HG02588 (cell line): ENCODE measurements around the gene KCNH1.

Experiments
- ATAC-seq: cut with Tn5 transposase; IDR thresholded peaks from one replicate; pipeline ENCODE4 v1.9.1; 2021; ENCODE audit warnings: mild to moderate bottlenecking, moderate library complexity; ENCODE audit not compliant: unreplicated experiment

KCNH1 gene

GRCh38 chr1:210817385-210818275 is 316.3 kb downstream of the KCNH1 start:
- no peak for ATAC-seq

GRCh38 chr1:210815641-210816550 is 318.1 kb downstream of the KCNH1 start:
- ATAC-seq: no peak

GRCh38 chr1:210814382-210815123 is 319.4 kb downstream of the KCNH1 start:
- ATAC-seq: no peak

GRCh38 chr1:210801501-210801900 is 332.4 kb downstream of the KCNH1 start:
- ATAC-seq: no peak

GRCh38 chr1:210800756-210801155 is 333.2 kb downstream of the KCNH1 start:
- ATAC-seq: no peak

GRCh38 chr1:210800301-210800700 is 333.6 kb downstream of the KCNH1 start:
- ATAC-seq: no peak

GRCh38 chr1:210797422-210797821 is 336.5 kb downstream of the KCNH1 start:
- no peak for ATAC-seq

- ATAC-seq: no peak
These were observed 337.5 kb downstream of the KCNH1 start for GRCh38 chr1:210796421-210796820.

GRCh38 chr1:210794445-210794844 is 339.5 kb downstream of the KCNH1 start:
- ATAC-seq: no peak

GRCh38 chr1:210792250-210793102 is 341.5 kb downstream of the KCNH1 start:
- no peak for ATAC-seq

GRCh38 chr1:210790196-210790595 is 343.8 kb downstream of the KCNH1 start:
- no peak for ATAC-seq

GRCh38 chr1:210787800-210788199 is 346.1 kb downstream of the KCNH1 start:
- no peak for ATAC-seq

GRCh38 chr1:210786546-210786945 is 347.4 kb downstream of the KCNH1 start:
- no peak for ATAC-seq

- no peak for ATAC-seq
These were observed 350.0 kb downstream of the KCNH1 start for GRCh38 chr1:210783925-210784324.

- ATAC-seq: no peak
These were observed 352.3 kb downstream of the KCNH1 start for GRCh38 chr1:210781652-210782051.

GRCh38 chr1:210779269-210779668 is 354.7 kb downstream of the KCNH1 start:
- ATAC-seq: no peak

GRCh38 chr1:210777914-210778313 is 356.0 kb downstream of the KCNH1 start:
- ATAC-seq: no peak

- ATAC-seq: no peak
These were observed 357.2 kb downstream of the KCNH1 start for GRCh38 chr1:210776712-210777111.

GRCh38 chr1:210775289-210775688 is 358.7 kb downstream of the KCNH1 start:
- ATAC-seq: no peak

- ATAC-seq: no peak
These were observed 360.5 kb downstream of the KCNH1 start for GRCh38 chr1:210773450-210773849.
